GM12873 (cell line): ENCODE measurements around the gene HPS3.

Source experiments
- TF ChIP-seq, protein P1 (sequence below): IDR thresholded peaks from 2 replicates; pipeline ENCODE4 v1.5.1; 2012; ENCODE audit warnings: low read depth, mild to moderate bottlenecking, moderate library complexity, low read length, control low read depth; ENCODE audit not compliant: insufficient read depth; ENCODE audit errors: missing control alignments

The HPS3 gene

GRCh38 chr3:149150436-149150835 lies 21.0 kb downstream of the HPS3 start:
- TF ChIP-seq, protein P1, sequence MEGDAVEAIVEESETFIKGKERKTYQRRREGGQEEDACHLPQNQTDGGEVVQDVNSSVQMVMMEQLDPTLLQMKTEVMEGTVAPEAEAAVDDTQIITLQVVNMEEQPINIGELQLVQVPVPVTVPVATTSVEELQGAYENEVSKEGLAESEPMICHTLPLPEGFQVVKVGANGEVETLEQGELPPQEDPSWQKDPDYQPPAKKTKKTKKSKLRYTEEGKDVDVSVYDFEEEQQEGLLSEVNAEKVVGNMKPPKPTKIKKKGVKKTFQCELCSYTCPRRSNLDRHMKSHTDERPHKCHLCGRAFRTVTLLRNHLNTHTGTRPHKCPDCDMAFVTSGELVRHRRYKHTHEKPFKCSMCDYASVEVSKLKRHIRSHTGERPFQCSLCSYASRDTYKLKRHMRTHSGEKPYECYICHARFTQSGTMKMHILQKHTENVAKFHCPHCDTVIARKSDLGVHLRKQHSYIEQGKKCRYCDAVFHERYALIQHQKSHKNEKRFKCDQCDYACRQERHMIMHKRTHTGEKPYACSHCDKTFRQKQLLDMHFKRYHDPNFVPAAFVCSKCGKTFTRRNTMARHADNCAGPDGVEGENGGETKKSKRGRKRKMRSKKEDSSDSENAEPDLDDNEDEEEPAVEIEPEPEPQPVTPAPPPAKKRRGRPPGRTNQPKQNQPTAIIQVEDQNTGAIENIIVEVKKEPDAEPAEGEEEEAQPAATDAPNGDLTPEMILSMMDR, result no peak

GRCh38 chr3:149151843-149152242 lies 22.4 kb downstream of the HPS3 start:
- TF ChIP-seq, protein P1, result no peak

- TF ChIP-seq, protein P1, result no peak
Measured at GRCh38 chr3:149152420-149152819, 23.0 kb downstream of the HPS3 start.

GRCh38 chr3:149153402-149153801 lies 24.0 kb downstream of the HPS3 start:
- TF ChIP-seq, protein P1, result no peak

DNA sequence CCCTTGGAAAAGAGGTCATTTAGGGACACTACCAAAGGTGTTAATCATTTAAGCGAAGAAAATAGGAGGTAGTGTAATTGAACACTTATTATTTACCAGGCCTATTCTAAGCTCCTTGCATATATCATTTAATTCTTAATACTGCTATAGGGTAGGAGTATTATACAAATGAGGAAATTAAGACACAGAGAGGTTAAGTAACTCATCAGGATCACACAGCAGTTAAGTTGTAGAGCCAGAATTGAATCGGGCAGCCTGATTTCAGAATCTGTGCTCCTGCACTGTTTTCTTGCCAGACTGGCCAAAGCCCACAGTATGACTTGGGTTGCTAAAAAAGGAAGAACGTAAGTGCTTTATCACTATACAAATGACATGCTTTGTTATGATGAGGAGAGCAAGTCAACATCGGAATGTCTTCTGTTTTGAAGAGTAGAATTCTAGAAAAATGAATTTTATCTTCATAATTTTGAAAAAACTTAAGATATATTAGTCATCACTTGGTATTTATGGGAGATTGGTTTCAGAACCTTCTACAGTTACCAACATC lies 31.4 kb downstream of the HPS3 start:
- TF ChIP-seq, protein P1, result no peak

GRCh38 chr3:149162007-149162406 lies 32.6 kb downstream of the HPS3 start:
- TF ChIP-seq, protein P1, result no peak

- TF ChIP-seq, protein P1, result no peak
Measured at GRCh38 chr3:149163066-149163465, 33.6 kb downstream of the HPS3 start.
